ENCODE results near the gene CLRN3.

CLRN3 gene

DNA sequence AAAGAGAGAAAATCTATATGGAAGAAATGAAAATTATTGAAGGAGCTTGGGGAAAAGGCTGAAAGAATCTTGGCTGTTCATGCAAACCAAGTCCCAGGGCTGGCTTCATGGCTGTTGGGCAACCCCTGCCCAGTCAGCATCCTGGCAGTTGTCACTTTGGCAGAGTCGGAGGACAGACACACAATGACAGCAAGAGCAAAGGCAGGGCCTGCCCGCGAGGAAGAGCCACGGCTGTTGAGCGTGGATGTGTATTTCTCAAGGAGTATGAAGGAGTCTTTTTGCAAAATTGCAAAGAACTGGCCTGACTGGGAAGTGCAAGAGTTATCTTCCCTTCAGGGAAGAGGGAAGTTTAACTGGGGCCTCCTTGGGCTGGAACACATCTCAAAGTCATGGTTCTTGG, 25.8 kb upstream of the CLRN3 start:
- no peak for DNase-seq

DNA sequence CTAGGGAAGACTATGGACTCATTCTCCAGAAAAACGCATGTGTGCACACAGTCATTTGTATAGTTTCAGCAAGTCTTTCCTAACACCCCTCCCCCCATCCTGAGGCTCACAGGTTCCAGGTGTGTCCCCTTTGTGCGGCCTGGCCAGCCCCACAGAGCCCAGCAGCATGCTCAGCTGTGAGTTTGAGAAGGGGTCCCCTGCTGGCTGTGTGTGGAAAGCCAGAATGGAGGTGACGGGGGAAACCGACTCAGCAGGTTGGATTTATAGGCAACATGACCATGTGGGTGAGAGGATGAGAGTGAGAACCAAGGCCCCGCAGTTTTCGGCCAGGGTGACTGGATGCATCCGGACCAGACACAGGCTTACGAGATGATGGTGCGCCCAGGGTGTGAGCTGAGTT, 24.1 kb upstream of the CLRN3 start:
- no peak for DNase-seq

DNA sequence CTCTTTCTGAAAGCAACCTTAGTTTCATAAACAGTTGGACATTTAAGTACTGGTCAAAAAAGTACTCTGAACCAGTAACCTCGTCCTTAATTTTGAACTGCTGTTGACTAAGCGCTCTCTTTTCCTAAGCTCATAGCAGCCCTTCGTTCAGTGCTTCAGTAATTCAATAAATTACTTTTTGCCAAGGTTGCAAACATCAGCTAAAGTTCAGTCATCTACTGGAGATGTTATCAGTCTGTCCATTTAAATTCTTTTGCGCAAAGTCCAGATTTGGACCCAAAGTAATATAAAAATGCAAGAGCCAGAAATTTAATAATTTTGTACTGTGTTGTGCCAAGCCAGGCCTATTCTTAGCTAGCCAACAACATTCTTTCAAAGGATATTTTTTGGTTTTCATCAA, 22.6 kb upstream of the CLRN3 start:
- no peak for DNase-seq

DNA sequence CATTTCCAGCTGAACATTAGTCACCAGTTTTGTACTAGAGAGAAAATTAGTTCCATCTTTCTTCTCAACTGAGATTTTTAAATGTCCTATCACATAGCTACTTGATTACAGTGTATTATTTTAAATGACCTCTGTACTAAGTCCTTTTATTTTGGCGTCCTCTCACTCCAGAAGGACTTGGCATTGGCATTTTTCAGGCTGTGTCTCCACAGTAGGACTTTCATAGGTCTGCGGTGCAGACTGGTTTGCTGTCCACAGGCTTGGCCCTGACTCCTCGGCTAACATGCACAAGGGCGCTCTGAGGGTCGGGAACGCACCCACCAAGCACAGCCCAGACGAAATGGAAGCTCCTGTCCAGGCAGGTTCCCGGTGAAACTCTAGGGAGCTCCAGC, 20.6 kb upstream of the CLRN3 start:
- DNase-seq = no peak

DNA sequence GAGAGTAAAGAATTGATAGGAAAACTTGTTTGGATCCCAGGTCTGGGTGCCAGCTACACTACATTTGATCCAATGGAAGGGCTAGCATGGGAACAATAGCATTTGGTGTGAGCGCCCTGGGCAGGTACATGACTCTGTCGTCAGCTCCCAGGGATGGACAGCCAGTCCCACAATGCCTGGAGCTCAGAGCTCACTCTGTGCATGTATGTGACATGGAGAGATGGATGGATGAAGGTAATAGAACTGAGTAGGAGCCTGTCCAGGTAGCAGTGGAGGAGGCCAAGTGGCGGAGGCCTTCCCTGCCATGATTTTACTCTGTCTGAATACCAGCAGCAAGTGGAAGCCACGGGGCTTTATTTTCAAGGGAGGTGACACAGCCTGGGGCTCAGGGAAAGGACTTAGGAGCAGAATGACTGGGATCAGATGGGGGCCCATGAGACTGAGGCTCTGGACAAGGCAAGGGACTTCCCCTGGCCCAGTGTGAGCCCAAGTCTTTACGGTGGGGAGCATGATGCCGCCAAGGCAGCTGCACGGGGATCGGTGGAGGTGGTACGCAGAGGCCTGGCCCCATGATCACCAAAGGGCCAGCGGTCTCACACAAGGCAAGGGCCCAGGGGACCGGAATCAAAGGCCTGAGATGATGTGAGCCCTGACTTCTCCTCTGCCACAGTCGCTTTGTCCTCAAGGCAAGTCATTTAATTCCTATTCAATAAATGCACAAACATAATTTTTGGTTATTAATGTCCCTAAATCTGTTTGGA, 20.0 kb upstream of the CLRN3 start:
- no peak for DNase-seq

DNA sequence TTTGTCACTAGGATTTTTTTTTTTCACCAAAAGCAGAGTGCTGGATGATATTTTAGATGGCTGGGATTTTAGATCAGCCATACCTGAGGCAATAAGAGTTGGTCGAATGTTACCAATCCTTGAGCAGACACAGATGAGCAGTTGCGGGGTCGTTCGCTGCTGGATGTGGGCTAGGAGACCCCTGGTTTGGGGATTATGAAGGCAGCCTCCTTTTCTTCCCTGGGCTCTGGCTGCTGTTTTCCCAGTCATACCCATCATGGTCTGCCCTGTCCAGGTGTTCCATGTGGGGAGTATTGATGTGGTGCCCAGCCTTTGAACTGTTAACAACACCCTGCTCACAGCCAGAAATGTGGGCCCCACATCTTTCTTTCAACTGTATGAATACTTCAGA, 19.1 kb upstream of the CLRN3 start:
- DNase-seq = no peak

DNA sequence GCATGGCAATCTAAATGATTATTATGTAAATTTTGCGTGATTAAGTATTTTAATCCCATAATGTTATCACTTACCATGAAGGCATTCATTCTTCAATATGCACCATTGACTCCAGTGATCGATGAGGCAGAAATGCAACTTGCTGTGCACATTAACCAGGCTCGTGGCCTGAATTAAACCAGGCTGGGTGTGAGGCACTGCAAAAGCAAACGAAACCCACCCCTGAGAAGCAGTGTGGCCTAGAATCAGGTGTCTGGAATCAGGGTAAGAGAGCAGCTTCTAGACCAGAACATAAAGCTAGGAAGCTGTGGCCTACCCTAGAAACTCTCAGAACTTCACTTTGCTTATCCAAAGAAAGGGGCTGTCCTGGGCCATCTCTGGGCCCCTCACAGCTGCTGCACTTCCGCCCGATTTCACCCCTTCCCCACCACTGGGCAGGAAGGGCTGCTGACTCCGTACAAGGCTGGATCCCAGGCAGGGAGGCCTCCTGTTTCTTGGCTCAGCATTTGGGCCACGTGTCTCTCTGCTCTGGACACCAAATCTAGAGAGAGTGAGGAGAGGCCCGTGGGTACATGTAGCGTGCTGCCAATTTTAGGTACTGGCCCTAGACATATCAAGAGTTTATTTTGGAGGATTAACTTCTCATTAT, 18.6 kb upstream of the CLRN3 start:
- DNase-seq = no peak

DNA sequence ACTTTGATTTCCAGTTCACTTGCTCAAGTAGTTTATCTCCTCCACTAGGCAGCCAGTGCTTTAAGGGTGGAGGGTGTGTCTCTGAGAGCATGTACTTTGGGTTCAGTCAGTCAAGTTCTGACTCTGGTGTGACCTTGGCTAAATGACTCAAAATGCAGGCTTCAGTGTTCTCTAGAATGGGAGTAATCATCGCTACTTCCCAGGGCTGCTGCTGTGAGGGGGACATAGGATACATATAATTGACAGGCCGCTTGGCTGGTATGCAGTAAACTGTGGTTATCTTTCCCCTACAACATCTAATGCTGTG, 17.7 kb upstream of the CLRN3 start:
- DNase-seq = no peak

DNA sequence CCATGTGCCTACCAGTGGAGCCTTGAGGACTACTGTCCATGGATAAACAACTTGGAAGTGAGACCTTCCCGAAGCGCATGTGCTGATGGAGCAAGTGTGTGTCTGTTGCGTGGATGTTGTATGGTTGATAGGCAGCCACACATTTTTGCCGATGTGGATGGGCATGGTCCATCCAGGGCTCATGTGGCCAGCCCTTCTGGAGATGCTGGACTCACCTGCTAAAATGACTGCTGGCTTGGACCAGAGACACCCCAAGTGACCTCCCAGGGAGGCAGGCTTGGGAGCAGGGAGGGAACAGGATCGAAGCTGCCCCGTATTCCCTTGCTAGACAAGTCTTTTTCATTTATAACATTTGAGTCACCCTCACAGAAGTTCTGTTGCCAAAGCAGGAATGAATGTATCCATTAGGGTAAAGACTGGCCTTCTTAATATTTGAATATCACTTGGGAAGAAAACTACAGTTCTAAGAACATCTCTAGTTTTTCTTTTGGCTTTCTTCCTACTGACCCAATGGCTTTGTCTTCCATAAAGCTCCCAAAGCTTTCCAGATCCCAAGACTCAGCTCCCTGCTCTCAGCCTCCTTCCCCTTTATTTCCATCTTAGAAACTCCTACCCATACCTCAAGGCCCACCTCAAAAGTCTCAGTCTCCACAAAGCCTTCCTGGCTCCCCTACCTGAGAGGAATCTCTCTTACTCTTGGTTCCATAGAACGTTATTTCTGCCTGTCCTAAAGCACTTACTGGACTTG, 17.1 kb upstream of the CLRN3 start:
- DNase-seq = no peak

DNA sequence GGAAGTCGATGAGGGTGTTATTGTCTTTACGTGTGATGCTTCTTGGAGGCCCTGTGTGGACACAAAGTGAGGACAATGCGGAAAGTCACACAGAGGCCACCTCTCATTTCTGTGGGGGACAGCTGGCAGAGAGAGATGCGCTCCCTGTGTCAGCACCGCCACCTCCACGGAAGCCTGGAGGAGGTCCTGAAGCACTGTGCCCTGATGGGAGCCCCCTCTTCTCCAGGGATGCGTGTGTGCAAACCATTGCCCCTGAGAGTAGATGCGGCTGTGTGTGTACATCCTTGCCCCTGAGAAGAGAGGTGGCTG, 16.2 kb upstream of the CLRN3 start:
- DNase-seq = no peak

DNA sequence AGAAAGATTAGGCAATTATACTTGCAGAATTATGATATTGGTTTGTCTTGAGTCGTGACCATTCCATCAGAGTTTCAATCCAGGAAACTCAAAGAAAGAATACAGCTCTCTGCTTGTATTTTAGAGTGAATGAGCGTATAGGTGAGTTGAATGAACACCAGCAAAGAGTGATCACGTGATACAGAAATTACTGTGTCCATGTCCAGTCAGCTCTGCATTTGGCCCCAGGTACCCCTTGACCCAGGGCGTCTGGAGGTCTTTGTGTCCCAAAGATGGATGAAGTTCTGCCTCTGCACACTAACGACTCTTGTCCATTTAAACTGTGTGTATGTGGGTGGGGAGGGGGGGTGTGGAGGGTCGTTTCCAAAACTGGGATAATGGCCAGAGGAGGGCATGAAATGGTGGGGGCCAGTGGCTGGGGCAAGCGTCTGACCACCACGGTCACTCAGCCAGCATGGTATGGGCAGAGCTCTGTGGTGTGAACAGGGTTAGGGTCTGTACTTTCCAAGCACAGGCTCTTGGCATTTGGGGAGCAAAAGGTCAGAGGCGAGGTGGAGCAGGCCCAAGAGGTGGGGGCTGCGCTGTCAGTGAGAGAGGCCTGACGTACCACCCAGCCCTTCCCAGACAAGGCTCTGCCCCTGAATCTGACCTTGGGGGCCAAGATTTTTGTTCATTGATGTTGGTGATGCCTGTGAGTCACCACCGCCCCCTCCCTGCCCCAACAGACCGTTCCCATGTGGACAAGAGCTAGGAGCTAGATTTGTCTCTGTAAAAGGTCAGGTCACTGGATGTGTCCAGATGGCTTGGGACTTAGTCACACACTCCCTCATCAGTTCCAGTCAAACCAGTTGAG, 15.6 kb upstream of the CLRN3 start:
- no peak for DNase-seq

DNA sequence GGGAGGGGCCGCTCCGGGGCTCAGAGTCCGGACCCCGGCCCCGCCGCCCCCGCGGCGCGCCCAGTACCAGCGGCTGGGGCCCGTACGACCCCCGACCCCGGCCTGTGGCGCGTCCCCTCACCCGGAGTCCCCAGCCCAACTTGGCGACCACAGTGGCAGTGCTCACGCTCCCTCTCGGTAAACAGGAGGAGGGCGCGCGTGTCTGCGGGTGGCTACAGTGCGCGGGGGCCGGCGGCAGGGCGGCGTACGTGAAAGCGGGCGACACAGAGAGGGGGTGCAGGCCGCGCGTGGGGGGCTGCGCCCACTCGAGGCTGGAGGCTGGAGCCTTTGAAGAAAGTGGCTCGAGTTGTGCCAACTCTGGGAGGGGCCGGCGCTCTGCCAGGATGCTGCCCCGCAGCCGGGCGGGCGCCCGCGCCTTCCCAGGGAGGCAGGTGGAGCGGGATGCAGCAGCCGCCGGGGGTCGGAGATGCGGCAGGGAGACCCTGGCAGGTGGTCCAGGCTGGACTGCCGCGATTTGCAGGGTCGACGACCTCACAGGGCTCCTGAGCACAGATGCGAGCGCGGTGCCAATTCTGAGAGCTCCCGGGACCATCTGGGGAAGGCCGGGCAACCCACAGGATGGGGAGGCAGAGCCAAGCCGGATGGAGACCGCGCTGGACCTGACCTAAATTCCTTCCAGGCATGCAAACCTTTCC, 14.8 kb upstream of the CLRN3 start:
- DNase-seq = no peak

DNA sequence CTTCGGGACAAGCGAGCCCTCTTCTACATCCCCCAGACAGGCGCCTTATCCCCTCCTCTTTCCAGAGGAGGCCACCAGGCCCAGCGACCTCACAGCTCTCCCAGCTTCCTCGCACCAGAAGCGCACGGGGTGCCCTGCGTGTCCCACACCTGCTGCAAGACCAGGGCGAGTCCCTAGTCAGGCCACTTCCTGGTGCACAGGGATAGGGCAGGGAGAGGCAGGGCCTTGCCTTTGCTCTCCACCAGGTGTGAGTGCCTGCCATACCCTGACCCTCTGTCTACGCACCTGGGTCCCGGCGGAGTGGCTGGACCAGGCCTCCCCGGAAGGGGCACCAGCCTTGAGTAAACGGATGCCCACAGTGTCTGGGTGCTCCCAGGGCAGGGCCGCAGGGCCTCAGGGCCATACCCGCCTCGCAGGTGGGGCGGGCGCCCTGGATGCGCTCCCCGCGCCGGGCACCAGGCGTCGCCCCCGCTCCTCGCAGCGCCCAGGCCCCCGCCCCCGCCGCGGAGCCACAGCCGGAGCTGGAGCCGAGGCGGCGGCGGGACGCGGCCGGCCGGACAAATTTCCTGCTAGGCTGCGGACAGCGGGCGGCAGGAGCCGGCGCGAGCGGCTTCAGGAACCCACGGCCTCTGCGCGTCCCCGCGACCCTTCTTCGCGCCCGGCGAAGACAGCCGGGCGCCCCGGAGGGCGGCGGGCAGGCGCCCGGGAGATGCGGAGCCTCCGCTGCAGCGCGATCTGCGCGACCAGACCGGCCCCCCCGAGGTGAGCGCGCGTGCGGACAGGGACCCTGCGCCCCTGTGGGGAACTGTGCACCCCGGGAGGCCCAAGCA, 14.0 kb upstream of the CLRN3 start, which contains the start of gene PTPRE:
Gene PTPRE (plus strand): TSS at position 556 of the 830 bp plus-strand sequence. CDS start 133,779 bp downstream, outside the sequence.
- DNase-seq = peak in 2 of 3 experiments; percentile 4 to 19

DNA sequence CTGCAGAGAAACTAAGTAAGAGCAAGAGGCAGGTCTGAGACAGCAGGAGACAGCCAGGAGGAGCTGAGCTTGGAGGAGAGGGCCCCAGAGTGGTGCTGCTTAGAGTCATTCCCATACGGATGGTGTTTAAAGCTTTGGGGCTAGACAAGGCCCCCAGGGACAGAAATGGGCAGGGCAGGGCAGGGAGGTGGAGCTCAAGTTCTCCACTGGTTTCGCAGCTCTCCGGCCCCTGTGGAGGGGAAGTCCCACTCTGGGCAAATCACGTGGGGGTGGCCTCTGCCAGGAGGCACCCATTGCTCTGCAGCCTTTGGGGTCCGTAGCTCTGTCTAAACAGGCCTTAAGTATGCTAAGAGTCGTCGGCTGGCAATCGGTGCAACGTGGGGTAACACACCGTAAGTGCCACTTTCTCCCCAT, 13.1 kb upstream of the CLRN3 start:
- no peak for DNase-seq

DNA sequence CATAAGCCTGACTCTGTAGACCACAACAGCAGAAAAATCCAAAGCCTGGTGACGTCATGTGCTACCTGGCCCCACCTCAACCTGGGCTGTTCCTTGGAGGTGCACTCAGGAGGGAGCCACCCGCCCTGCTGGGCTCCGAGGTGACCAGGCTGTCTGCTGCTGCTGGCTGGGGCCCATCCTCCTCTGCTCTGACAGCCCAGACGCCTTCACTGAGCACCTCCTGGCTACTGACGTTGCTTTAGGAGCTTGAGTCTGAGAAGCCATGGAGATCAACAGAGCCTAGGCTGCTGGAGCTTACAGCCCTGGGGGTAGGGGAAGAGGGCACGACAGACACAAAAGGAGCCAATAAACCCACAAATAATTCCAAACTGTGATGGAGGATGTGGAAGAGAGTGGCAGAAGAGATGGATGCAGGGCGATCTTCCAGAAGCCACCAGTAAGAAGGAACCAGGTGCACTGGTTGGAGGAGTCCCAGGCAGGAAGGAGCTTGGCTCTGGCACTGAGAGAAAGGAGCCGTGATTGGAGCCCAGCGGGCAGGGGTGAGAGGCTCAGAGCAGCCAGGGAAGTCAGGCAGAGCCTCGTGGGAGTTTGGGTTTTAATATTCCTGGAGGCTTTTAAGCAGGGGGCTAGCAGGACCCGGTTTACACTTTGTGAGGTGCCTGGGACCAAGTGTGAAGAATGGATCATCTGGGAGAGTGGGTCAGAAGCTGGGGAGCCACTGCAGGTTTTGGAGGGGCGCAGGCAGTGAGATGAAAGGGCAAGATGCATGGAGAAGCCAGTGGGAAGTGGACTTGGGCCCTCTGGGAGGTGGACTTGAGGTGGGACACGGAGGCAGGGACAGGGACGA, 12.5 kb upstream of the CLRN3 start:
- DNase-seq = no peak

DNA sequence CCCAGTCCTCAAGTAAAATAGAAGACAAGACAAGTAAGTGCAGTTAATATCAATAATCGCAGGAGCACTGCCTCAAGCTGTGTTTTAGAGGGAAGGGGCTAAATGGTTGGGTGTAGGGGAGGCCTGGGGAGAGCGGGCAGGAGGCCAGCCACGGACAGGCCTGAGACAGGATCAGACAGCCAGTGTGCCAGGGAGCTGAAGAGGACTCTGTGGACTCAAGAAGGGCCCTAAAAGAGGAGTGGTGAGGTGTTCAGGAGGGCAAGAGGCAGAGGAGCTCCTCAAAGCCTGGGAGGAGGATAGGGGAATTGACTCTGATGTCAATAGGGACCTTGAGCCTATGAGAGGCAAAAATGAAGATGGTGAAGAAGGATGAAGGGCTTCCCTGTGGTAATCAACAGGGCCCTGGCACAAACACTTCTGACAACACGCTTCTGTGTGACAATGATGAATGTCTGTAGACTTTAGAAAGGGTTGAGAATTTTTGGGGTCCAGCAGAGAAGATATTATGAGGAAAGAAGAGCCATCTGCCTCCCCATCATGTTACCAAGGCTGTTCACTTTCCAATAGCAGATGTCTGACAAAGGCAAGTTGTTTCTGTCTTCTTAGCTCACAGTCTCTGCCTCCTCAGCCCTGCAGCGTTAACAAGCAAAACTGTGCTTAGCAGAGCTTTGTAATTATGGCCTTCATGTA, 11.7 kb upstream of the CLRN3 start:
- no peak for DNase-seq

DNA sequence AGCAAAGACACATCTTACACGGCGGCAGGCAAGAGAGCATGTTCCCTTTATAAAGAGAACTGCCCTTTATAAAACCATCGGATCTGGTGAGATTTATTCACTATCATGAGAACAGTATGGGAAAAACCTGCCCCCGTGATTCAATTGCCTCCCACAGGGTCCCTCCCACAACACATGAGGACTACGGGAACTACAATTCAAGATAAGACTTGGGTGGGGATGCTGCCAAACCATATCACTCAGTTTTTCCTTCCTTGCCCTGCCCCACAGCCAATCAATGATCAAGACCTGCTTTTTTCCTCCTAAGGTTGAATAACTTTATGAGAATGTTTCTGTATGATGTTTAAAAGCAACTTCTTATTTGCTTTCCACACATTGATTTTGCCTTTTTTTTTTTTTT, 11.0 kb upstream of the CLRN3 start:
- DNase-seq = no peak

DNA sequence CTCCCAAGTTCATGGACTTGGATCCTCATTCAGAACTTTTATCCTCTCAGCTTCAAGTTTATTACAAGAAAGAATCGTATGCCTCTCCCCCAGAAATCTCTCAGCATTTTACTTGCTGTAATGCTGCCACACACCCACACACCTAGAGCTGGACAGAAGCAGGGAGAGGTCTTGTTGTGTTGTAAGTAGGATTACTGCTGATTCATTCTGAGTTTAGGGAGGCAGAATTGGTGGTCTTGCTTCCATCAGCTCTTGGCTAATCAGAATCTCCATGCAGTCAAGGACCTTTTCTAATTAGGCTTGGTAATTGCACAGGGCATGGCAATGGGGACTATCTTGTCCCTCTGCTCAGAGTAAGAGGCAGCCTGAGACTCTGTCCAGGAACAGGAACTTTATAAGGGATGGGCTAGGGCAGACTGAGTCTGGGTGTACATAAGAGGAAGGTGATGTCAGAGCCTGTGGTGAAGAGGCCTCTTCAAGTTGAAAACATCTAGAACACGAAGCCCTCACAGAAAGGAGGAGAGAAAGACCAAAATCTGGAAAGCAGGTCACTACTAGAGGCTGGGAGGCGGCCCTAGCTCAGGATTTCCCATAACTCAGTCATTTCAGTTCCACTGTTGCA, 7.1 kb upstream of the CLRN3 start:
- DNase-seq = no peak

DNA sequence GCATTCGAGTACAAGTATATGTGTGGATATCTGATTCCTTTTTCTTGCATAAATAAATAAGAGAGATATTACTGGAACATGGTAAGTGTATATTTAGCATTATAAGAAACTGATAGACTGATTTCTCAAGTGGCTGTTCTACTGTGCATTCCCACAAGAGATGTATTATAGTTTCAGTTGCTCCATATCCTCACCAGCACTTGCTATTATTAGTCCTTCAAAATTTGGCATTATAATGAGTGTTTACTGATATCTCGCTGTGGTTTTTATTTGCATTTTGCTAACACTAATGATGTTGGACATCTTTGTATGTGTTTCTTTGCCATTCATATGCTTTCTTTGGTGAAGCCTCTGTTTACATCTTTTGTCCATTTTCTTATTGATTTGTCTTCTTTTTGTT, 4.4 kb upstream of the CLRN3 start:
- DNase-seq = no peak

DNA sequence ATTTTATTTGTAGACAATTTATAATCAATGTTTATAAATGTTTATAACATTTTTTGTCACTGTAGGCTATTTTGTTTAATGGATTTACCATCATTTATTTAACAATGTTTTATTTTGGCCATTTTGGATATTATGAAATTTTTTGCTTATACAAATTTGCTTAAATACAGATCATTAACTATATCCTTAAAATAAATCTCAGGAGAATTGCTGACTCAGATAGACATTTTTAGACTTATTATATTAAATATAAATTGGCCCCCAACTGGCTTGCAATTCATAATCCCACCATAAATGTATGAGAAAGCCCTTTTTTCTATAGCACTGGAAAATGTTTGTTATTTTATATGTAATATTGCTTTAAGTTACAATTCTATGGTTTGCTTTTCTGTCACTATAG, 3.8 kb upstream of the CLRN3 start:
- no peak for DNase-seq

Data from NCI-H1417 (cell line).